ENCODE results near the gene TNS1. TPM values are rescaled to one million over a fixed set of nuclear protein-coding genes. Genes with fewer than 3 reads are reported as not detected.

Gene TNS1
- total and polyA plus RNA-seq, 9 of the 15 experiments (the other 6 are each of a cell fraction or from before 2014, with no cell fraction given), result 0.13 to 2.7 (median 0.77) TPM

- CTCF ChIA-PET (ENCODE audit: low intra/inter-chr PET ratio), result no interaction called here
- FAIRE-seq (no peak), DNase-seq (ENCODE audit: extremely low read depth in 1 of 4, low spot score in 3 of 4) (no peak), ATAC-seq (no peak)
- POLR2A ChIA-PET, result no interaction called here
- Histone ChIP-seq H3K9me1 (ENCODE audit: control insufficient read depth, insufficient read depth, low read length) (no peaks in the 10 kb centered on the region), H2AFZ (ENCODE audit: low read depth, low read length) (no peak overlapping the region), H3K4me2 (ENCODE audit: insufficient read depth, low read length) (no peak overlapping the region), H3K27ac (ENCODE audit: extremely low read depth, low read depth, low read length) (no peak overlapping the region), H3K4me1 (replicated peaks in 1 of 2; ENCODE audit: control insufficient read depth in 2 of 2, insufficient read depth in 2 of 2, low read length in 2 of 2) (no peaks in the 10 kb centered on the region; a peak in 1 of 5 replicates), H3K27me3 (ENCODE audit: control insufficient read depth in 2 of 2, insufficient read depth in 2 of 2, low read length in 2 of 2) (peaks cover 10 to 71% of the 10 kb centered on the region in 2 experiments; a peak in 3 of 5 replicates), H3K9ac (ENCODE audit: insufficient read depth in 1 of 2, low read depth in 2 of 2, low read length in 2 of 2) (no peak overlapping the region), H4K20me1 (replicated peaks; ENCODE audit: control insufficient read depth, insufficient read depth, low read length) (0 out of 2 replicates have a peak, but pooled peaks cover 6% of the 10 kb centered on the region), H3K9me3 (replicated peaks; ENCODE audit: control insufficient read depth, insufficient read depth, low read depth, low read length) (no peaks in the 10 kb centered on the region), H3K79me2 (ENCODE audit: control insufficient read depth, insufficient read depth, low read length) (no peaks in the 10 kb centered on the region), H3K4me3 (no peak overlapping the region), H3K36me3 (ENCODE audit: control insufficient read depth, insufficient read depth, low read length) (no peaks in the 10 kb centered on the region)
- 0% methylated on average over 9 of the region's 9 CpGs for WGBS (ENCODE audit: insufficient coverage, low coverage, missing lambda C conversion rate)
- BruUV-seq (replicated peaks), result no TSS peak
- in situ Hi-C loops (cut with MboI) (no loop called here), intact Hi-C loops (cut with micrococcal nuclease) (loop anchor here (10.0 kb wide), 2 partner anchors 70 to 150 kb away; partner anchors contain the start of gene RUFY4)
- TF ChIP-seq FUS (optimal IDR thresholded peaks at IDR 0.05; ENCODE audit: low read depth, low read length) (no peak), ZNF444 (CRISPR knock-in tag; IDR thresholded peaks at IDR 0.05) (no peak), PRMT5 (CRISPR knock-in tag; IDR thresholded peaks at IDR 0.05) (no peak), PKNOX1 (IDR thresholded peaks at IDR 0.05) (no peak), SMARCA4 (IDR thresholded peaks at IDR 0.05) (no peak), HIVEP1 (CRISPR knock-in tag; IDR thresholded peaks at IDR 0.05) (no peak), PPARD (CRISPR knock-in tag; IDR thresholded peaks at IDR 0.05) (no peak)
These were observed 87.9 kb downstream of the TNS1 start for GRCh38 chr2:217914878-217915277.

Measured in K562 (cell line).